GM21423 (cell line): ENCODE measurements around the gene ZBED4.
"Not testable (repeated sequence)": the region's sequence is repeated elsewhere in the genome, so short reads cannot be mapped to it uniquely, and the experiment has no call there.

Experiments
- ATAC-seq: cut with Tn5 transposase; IDR thresholded peaks from one replicate; pipeline ENCODE4 v1.9.1; 2021; ENCODE audit warnings: mild to moderate bottlenecking, moderate library complexity; ENCODE audit not compliant: unreplicated experiment

The ZBED4 gene, protein sequence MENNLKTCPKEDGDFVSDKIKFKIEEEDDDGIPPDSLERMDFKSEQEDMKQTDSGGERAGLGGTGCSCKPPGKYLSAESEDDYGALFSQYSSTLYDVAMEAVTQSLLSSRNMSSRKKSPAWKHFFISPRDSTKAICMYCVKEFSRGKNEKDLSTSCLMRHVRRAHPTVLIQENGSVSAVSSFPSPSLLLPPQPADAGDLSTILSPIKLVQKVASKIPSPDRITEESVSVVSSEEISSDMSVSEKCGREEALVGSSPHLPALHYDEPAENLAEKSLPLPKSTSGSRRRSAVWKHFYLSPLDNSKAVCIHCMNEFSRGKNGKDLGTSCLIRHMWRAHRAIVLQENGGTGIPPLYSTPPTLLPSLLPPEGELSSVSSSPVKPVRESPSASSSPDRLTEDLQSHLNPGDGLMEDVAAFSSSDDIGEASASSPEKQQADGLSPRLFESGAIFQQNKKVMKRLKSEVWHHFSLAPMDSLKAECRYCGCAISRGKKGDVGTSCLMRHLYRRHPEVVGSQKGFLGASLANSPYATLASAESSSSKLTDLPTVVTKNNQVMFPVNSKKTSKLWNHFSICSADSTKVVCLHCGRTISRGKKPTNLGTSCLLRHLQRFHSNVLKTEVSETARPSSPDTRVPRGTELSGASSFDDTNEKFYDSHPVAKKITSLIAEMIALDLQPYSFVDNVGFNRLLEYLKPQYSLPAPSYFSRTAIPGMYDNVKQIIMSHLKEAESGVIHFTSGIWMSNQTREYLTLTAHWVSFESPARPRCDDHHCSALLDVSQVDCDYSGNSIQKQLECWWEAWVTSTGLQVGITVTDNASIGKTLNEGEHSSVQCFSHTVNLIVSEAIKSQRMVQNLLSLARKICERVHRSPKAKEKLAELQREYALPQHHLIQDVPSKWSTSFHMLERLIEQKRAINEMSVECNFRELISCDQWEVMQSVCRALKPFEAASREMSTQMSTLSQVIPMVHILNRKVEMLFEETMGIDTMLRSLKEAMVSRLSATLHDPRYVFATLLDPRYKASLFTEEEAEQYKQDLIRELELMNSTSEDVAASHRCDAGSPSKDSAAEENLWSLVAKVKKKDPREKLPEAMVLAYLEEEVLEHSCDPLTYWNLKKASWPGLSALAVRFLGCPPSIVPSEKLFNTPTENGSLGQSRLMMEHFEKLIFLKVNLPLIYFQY

DNA sequence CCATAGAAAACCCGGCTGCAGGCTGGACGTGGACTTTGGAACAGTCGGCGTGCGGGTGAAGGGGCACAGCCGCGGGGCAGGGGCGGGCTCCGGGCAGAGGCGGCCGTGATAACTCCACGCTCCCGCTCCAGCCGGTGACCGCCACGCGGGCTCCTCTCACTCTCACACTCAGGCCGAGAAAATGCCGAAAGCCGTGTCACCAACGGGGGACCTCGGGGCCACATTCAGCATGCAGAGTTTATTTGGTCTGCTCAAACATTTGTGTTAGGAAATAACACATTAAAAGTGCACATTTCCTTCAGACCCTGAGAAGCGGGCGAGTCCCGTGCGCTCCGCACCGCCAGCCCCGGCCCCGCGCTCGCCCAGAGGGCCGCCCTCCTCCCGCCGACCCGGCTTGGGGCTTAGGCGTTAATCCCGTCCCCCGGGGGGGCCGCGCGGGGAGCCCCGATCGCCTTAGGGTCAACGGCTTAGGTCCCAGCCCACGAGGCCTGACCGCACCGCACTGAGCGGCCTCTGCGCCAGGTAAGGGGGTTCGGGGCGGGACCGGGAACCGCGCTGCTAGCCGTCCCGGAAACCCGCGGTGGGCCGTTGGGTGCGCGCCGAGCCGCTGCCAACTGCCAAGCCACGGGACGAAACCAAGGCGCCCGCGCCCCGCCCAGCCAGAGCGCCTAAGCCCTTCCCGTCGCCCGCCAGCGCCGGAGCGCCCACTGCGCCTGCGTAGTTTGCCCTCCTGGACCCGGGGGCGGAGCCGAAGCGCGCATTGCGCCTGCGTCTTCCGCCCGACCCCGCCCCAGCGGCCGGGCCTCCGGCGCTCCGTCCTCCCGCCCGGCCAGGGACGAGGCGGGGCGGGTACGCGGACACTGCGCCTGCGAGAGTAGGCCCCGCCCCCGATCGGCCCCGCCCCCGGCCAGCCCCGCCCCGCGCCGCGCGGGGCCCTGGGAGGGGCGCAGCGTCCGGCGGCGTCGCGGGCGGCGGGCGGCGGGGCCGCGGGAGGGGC, at the start of gene ZBED4:
ZBED4 (plus strand) TSS at position 947 of the 997 bp plus-strand sequence. CDS start 29,819 bp downstream, outside the sequence.
- peak; percentile 72 for ATAC-seq

DNA sequence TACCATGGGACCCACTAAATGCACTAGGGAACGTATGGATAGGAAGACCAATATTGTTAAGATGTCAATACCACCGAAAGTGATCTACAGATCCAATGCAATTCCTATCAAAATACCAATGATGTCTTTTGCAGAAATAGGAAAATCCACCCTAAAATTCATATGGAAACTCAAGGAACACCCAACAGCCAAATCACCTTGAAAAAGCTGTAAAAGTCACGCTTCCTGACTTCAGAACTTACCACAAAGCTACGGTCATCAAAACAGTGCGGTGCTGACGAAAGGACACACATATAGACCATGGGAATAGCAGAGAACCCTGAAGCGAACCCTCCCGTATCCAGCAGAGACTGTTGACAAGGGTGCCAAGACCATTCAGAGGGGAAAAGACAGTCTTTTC, 46.5 kb upstream of the ZBED4 start:
- ATAC-seq: no peak

DNA sequence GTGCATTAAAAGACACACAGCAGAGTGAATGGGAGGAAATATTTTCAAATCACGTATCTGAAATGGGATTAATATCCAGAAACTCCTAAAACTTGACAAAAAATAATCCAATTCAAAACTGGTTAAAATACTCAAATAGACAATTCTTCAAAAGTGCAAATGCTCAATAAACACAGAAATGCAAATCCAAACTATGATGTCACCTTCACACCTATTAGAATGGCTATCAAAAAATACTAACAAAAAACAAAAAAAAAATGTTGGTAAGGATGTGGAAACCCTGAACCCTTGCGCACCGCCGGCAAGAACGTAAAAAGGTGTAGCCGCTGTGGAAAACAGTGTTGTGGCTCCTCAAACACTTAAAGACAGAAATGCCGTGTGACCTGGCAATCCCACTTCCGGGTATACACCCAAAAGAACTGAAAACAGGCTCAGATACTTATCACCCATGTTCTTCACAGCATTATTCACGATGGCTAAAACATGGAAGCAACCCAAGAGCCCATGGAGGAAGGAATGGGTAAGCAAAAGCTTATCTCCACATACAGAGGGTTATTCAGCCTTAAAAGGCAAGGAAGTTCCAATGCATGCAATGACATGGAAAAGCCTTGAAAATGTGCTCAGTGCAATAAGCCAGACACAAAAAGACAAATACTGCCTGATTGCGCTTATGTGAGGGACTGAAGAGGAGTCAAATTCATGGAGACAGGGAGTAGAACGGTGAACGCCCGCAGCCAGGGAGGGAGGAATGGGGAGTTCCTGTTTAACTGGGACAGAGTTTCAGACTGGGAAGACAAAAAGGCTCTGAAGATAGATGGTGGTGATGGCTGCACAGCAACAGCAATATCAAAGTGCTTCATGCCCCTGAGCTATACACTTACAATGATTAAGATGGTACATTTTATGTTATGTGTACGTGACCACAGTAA, 45.6 kb upstream of the ZBED4 start:
- no peak for ATAC-seq

DNA sequence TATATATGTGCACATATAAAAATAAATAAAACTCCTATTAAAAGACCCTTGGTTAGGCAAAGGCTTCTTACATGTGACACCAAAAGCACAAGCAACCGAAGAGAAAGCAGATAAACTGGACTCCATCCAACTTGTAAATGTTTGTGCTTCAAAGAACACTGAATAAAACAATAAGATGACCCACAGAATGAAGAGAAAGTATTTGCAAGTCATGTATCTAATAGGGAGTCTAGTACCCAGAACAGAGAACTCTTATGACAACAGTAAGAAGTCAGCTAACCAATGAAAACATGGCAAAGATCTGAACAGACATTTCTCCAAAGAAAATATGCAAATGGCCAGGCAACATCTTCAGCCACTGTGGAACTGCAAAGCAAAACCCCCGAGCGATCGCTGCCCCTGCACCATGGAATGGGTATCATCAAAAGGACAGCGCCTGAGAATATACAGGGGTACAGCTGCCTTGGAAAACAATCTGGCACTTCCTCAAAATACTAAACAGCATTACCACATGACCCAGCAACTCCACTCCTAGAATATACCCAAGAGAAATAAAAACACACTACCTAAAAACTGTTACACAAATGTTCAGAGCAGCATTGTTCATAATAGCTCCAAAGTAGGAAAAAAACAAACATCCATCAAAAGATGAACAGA, 43.2 kb upstream of the ZBED4 start:
- no peak for ATAC-seq

DNA sequence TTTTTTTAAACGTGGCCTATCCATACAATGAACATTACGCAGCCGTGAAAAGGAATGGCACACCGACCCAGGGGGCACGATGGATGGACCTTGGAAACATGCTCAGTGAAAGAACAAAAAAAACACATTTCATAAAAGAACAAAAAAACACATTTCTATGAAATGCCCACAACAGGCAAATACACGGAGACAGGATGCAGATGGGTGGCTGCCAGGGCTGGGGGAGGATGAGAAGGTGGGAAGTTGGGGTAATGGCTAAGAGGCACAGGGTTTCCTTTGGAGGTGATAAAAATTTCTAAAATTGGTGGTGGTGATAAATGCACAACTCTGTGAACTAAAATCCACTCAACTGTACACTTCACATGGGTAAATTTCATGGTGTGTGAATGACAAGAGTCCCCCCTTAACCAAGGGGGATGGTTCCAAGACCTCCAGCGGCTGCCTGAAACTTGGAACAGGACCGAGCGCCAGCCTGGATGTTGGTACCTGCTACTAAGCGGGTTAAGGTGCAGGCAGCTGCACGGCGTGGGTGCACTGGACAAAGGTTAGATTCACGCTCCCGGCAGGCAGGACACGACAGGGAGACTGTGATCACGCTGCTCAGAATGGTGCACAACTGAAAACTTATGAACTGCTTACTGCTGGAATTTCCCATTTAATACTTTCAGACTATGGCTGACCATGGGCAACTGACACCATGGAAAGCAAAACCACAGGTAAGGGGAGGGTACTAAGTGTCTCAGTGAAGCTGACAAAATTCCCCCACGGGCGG, 42.4 kb upstream of the ZBED4 start:
- no peak for ATAC-seq

DNA sequence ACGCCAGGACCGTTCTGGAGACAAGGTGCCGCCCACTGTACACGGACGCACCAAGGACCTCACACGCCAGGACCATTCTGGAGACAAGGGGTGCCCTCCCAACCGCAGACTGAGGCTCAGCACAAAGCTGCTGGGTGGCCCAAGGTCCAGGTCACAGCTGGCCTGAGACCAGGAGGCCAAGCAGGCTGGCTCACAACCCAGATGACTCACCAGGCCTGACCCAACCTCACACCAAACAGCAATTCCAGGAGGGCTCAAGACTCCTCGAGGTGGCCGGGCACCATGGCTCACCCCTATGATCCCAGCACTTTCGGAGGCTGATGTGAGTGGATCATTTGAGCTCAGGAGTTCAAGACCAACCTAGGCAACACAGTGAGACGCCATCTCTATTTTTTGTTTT, 40.8 kb upstream of the ZBED4 start:
- no peak for ATAC-seq

DNA sequence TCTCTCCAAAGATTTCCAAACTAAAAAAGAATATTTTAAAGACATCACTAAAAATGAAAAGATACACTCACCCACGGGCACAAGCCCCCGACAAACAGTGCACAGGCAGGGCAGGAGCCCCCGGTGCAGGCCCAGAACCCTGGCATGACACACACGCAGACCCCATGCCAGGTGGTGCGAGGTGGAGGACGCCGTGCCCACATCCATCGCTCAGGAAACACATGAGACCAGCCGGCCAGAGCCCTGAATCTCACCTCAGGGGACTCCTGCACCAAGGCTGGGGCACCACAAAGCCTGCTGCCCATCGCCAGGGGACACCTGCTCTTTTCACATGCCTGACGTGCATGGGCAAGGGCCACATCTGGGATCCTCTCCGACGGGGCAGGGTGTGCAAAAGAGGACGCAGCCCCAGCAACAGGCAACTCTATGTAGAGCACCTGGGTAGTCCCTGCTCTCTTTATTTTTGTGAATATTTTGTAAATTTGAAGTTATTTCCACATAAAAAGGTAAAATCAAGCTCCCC, 39.4 kb upstream of the ZBED4 start:
- no peak for ATAC-seq

DNA sequence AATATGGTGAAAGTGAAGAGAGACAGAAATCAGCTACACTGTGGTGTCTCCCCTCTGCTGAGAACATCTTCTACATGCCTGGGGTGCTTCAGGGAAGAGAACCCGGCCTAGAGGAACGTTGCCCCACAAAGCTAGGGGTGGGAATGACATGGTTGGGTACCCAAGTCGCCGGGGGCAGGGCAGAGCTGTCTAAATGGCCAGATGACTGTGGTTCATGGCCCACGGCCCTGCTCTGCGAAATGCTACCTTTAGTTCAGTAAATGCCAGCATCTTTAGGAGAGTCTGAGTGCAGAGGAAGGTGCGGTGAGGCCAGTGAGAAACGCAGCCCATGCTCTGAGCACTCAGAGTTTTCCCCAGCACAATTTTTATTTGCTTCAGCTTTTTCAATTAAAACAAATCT, 38.8 kb upstream of the ZBED4 start:
- no peak for ATAC-seq

DNA sequence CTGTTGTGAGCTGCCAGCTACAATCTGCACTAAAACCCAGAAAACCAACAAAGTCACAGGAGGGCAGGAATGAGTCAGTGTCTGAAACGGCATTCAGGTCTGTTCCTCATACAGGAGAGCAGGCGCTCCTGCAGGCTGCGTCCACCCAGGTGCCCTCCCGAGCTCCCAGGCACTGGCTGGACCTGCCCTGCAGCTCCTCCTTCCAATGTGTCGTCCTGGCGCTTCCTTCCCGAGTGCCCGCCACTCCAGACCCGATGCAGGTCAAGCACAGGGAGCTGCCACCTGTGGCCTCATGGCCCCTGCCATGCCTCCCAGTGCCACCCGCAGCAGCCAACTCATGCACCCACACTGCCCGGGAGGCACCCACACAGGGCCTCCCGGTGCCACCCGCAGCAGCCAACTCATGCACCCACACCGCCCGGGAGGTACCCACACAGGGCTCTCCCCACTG, 38.0 kb upstream of the ZBED4 start:
- no peak for ATAC-seq

DNA sequence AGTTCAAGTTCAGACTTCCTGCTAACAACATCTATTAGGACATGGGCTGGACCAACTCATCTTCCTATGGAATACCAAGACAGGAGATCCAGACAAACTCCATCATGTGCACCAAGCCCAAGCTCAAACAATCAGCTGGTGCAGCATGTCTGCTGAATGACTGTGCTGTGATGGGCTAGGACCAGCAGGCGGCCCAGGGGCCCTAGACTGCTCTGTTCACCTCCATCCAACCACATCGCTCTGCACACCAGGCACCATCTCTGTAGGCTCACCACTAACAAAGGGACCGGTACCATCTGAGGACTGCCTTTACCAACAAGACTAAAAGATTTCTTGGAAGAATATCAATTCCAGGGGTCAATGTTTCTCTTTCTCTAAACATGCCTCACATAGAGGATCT, 36.3 kb upstream of the ZBED4 start:
- no peak for ATAC-seq

DNA sequence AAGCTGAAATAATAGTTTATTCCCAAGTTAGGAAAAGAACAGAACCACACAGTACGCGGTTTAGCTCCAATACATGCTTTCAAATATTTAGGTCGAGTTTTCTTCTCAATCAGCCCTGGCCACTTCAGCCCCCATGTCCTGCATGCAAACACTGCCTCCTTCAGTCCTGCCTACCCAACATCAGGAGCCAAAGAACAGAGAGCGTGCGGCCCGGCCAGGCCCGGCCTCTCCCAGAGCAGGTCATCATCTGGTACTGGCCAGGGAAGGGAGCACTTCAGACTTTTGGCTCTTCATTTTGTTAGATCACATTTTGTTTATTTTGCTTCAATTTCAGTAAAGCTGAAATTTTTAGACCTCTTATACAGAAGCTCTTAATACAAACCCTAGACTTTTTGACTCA, 32.7 kb upstream of the ZBED4 start:
- ATAC-seq: no peak

DNA sequence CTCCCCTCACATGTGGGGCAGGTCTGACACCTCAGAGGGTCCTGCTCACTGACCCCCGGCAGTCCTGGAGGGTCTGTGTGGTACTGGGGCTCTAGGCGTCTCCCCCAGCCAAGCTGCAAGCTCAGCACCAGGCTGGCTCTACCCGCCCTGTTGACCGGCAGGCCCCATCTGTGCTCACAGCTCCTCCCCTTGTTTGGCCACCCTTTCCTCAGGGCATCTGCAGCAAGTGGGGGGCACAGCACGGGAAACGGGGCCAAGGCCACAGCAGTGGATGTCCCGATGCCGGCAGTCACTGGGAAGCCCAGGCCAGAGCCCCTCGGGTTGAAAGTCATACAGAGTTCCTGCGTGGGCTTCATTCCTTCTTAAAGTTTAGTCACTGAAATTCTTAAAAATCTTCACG, 31.9 kb upstream of the ZBED4 start:
- ATAC-seq: not testable (repeated sequence)

DNA sequence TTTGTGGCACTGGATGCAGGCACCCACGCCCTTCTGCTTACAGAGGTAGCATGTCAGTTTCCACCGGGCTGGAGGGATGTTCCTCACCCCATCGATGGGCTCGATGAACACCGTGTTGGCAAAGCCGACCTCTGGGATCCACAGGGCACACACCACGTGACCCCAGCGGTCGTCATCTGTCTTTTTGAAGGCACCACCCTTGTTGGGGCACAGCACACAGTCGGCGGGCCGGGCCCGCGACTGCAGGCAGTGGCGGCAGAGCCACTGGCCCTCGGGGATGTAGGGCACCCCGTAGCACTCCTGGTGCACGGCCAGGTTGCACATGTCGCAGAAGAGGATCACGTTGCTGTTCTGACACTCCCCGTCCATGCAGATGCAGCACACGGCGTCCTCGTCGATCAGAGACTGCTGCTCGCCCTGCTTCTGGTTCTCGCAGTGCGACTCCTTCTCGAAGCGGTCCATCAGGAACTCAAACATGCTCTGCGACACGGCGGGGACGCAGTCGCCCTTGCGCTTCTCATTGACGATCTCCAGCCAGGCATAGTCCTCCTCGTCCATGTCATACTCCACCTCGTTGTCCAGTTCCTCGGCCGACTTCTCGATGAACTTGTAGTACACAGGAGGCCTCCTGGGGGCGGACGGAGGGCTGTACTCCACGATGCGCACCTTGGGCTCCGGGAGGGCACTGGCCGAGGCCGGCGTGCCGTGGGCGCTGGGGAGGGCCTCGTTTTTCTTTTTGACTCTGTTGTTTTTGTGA, 30.2 kb upstream of the ZBED4 start:
- ATAC-seq: no peak

DNA sequence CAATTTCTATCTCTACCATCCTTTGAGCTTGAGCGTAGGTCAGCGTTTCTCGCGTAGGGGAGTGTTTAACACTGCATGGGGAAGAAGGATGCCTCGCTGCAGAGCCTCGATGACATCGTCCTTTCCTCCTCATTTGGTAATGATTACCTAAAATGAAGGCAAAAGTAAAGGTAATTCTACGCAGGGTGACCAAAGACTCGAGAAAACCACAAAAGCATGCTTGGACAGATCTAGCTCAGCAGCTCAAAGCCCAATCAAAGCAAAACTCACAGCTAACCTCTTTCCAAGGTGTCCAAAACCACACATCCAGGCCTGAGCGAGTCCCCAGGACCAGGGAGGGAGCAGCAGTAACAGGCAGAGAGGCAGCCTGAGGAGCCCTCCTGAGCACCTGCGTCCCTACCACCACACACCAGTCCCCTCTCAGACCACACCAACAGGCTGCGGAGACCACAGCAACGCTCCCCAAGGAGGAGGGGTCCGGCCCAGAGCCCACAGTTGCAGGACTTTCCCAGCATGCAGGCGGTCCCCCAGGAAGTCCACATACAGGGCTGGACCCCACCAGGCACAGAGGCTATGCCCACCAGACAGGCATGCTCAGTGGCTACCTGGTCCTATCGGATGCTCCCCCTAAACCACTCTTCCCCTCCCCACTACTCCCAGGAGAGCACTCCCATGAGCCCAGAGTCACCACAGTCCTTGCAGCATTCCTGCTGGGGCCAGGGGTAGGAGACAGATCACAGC, 29.3 kb upstream of the ZBED4 start:
- ATAC-seq: no peak

DNA sequence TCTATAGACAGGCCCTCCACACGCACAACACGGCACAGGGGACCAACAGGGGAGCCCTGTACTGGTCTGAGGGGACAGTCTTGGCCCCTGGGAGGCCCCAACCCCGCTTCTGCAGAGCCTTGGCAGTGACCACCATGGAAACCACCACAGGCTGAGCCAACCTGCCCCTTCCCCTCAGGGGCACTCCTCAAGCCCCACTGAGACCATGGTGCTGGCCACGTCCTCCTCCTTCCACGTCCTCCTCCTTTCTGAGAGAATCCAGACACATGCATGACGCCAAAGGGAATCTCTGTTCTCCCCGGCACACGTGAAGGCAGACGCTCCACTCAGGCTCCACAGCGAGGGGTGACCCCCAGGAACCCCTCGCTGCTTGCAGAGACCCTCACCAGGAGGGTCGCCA, 28.7 kb upstream of the ZBED4 start:
- no peak for ATAC-seq

DNA sequence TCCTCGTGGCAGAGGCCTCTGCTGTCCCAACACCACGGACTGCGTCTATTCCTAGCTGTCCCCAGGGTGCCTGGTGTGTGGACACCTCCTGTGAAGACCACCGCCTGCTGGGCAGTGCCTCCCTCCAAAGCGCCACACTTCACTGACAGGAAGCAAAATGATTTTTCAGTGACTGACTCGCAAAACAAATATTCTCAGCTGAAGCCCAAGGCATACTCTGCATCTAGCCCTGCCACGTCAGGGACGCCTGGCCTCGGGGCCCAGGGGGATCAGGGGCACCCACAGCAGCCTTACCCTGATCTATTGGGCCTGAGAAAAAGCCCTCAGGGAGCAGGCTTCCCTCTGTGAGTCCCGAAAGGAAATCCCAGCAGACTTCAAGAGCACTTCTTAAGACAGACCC, 28.2 kb upstream of the ZBED4 start:
- ATAC-seq: no peak
